ENCODE results near the gene IFRD1.

IFRD1 gene

GRCh38 chr7:112423987-112424386, 26.3 kb upstream of the IFRD1 start:
- DNase-seq (ENCODE audit: low read depth), result no peak
- H3K4me3 ChIP-seq (ENCODE audit: low read depth, low read length), result no peak overlapping the region
- no peak for TF ChIP-seq CTCF (IDR thresholded peaks at IDR 0.05; ENCODE audit: control insufficient read depth, extremely low read depth, insufficient read depth)

GRCh38 chr7:112427984-112428383, 22.3 kb upstream of the IFRD1 start:
- no peak overlapping the region for H3K4me3 ChIP-seq (ENCODE audit: low read depth, low read length)
- DNase-seq (ENCODE audit: low read depth), result no peak
- no peak for TF ChIP-seq CTCF (IDR thresholded peaks at IDR 0.05; ENCODE audit: control insufficient read depth, extremely low read depth, insufficient read depth)

GRCh38 chr7:112428715-112429114, 21.5 kb upstream of the IFRD1 start:
- TF ChIP-seq CTCF (IDR thresholded peaks at IDR 0.05; ENCODE audit: control insufficient read depth, extremely low read depth, insufficient read depth), result no peak
- no peak overlapping the region for H3K4me3 ChIP-seq (ENCODE audit: low read depth, low read length)
- no peak for DNase-seq (ENCODE audit: low read depth)

GRCh38 chr7:112430649-112431048, 19.6 kb upstream of the IFRD1 start:
- no peak for DNase-seq (ENCODE audit: low read depth)
- H3K4me3 ChIP-seq (ENCODE audit: low read depth, low read length), result no peak overlapping the region
- TF ChIP-seq CTCF (IDR thresholded peaks at IDR 0.05; ENCODE audit: control insufficient read depth, extremely low read depth, insufficient read depth), result no peak

- no peak overlapping the region for H3K4me3 ChIP-seq (ENCODE audit: low read depth, low read length)
- no peak for TF ChIP-seq CTCF (IDR thresholded peaks at IDR 0.05; ENCODE audit: control insufficient read depth, extremely low read depth, insufficient read depth)
- peak; percentile 87 for DNase-seq (ENCODE audit: low read depth)
Measured at GRCh38 chr7:112431803-112432202, 18.5 kb upstream of the IFRD1 start.

GRCh38 chr7:112433289-112433688, 17.0 kb upstream of the IFRD1 start:
- H3K4me3 ChIP-seq (ENCODE audit: low read depth, low read length), result no peak overlapping the region
- no peak for TF ChIP-seq CTCF (IDR thresholded peaks at IDR 0.05; ENCODE audit: control insufficient read depth, extremely low read depth, insufficient read depth)
- no peak for DNase-seq (ENCODE audit: low read depth)

GRCh38 chr7:112437072-112437471, 13.2 kb upstream of the IFRD1 start:
- TF ChIP-seq CTCF (IDR thresholded peaks at IDR 0.05; ENCODE audit: control insufficient read depth, extremely low read depth, insufficient read depth), result no peak
- no peak overlapping the region for H3K4me3 ChIP-seq (ENCODE audit: low read depth, low read length)
- DNase-seq (ENCODE audit: low read depth), result no peak
